SK-N-SH (cell line): ENCODE data around the gene UBA3. TPM values are rescaled to one million over a fixed set of nuclear protein-coding genes. Genes with fewer than 3 reads are reported as not detected.

Source experiments
- CTCF ChIA-PET: fragments of 300-600, 350-600 bp; formaldehyde crosslinking; extraction: SDS; loops from one replicate; lab custom pipeline; 2021; lab: Yijun Ruan, JAX
- POLR2A ChIA-PET: fragments of 350-600 bp; sonication (Branson Sonifier 250); formaldehyde crosslinking; extraction: SDS; loops from one replicate; lab custom pipeline; 2020; ENCODE audit warnings: antibody characterized with exemption, inconsistent platforms; lab: Yijun Ruan, JAX
- DNase-seq: peaks from one replicate; pipeline ENCODE4 v3.0.0; 2012
- H2AFZ ChIP-seq: fragments of 200-600 bp; sonication (generic); 2 replicates; pipeline ENCODE4 v1.8.1; 2016; ENCODE audit warnings: antibody characterized with exemption, mild to moderate bottlenecking, low read depth
- H3F3A ChIP-seq: fragments of 200-600 bp; sonication (generic); replicated peaks from 2 replicates; pipeline ENCODE3; 2016; ENCODE audit warnings: antibody characterized with exemption, mild to moderate bottlenecking; ENCODE audit not compliant: insufficient read depth
- H3K27ac ChIP-seq, 2 experiments: fragments of 200-500 bp in 1 of 2; fragments of 200-600 bp in 1 of 2; sonication (Bioruptor generic) in 1 of 2; sonication (generic), shearing (Covaris generic) in 1 of 2; 2 replicates each; pipeline versions ENCODE4 v1.5.1 to v1.6.1; 2014 to 2016; ENCODE audit warnings: low read depth in 2 of 2, inconsistent platforms in 1 of 2, low read length in 1 of 2, mild to moderate bottlenecking in 1 of 2, mixed read lengths in 1 of 2
- H3K27me3 ChIP-seq: fragments of 200-600 bp; sonication (generic), shearing (Covaris generic); 2 replicates; pipeline ENCODE4 v1.6.1; 2016; ENCODE audit warnings: mixed run types; ENCODE audit not compliant: insufficient read depth
- H3K36me3 ChIP-seq, 2 experiments: fragments of 200-500 bp in 1 of 2; fragments of 200-600 bp in 1 of 2; sonication (Bioruptor generic) in 1 of 2; sonication (generic) in 1 of 2; replicated peaks in 1 of 2; 2 replicates each; pipeline versions ENCODE3 to v1.5.1; 2014 to 2016; ENCODE audit warnings: low read length in 1 of 2, mild to moderate bottlenecking in 1 of 2; ENCODE audit not compliant: insufficient read depth in 2 of 2, control insufficient read depth in 1 of 2
- H3K4me1 ChIP-seq, 2 experiments: fragments of 200-500 bp in 1 of 2; fragments of 200-600 bp in 1 of 2; sonication (Bioruptor generic) in 1 of 2; sonication (generic), shearing (Covaris generic) in 1 of 2; 2 replicates each; pipeline versions ENCODE4 v1.5.1 to v1.6.1; 2014 to 2016; ENCODE audit warnings: low read depth in 1 of 2, low read length in 1 of 2, mixed run types in 1 of 2; ENCODE audit not compliant: insufficient read depth in 2 of 2, control insufficient read depth in 1 of 2
- H3K4me2 ChIP-seq: fragments of 200-600 bp; sonication (generic), shearing (Covaris generic); 2 replicates; pipeline ENCODE4 v1.6.1; 2017; ENCODE audit warnings: mixed run types
- H3K4me3 ChIP-seq, 2 experiments: fragments of 200-500 bp in 1 of 2; fragments of 200-600 bp in 1 of 2; sonication (Bioruptor generic) in 1 of 2; sonication (generic), shearing (Covaris generic) in 1 of 2; 2 replicates each; pipeline versions ENCODE4 v1.5.1 to v1.8.1; 2014 to 2016; ENCODE audit warnings: low read depth in 2 of 2, inconsistent platforms in 1 of 2, low read length in 1 of 2, mild to moderate bottlenecking in 1 of 2, mixed read lengths in 1 of 2, moderate library complexity in 1 of 2
- H3K79me2 ChIP-seq: fragments of 200-600 bp; sonication (generic); 2 replicates; pipeline ENCODE4 v1.8.1; 2017; ENCODE audit warnings: mild to moderate bottlenecking; ENCODE audit not compliant: insufficient read depth
- H3K9ac ChIP-seq: fragments of 200-600 bp; sonication (generic); 2 replicates; pipeline ENCODE4 v1.6.1; 2017; ENCODE audit warnings: mixed run types
- H3K9me2 ChIP-seq: fragments of 200-600 bp; sonication (generic); 2 replicates; pipeline ENCODE4 v1.6.1; 2017; ENCODE audit warnings: mixed run types
- H3K9me3 ChIP-seq: fragments of 200-600 bp; sonication (generic); 2 replicates; pipeline ENCODE4 v1.6.1; 2017; ENCODE audit warnings: mixed run types, mild to moderate bottlenecking, moderate library complexity
- H4K20me1 ChIP-seq: fragments of 200-600 bp; sonication (generic); 2 replicates; pipeline ENCODE4 v1.6.1; 2017; ENCODE audit warnings: mild to moderate bottlenecking, mixed run types; ENCODE audit not compliant: insufficient read depth
- CHD2 ChIP-seq: fragments of 150-350 bp; IDR thresholded peaks from 2 replicates; pipeline ENCODE4 v1.6.1; 2018; ENCODE audit warnings: low read length; ENCODE audit not compliant: partially characterized antibody
- ELF1 ChIP-seq: IDR thresholded peaks from 2 replicates; pipeline ENCODE4 v1.4.0; 2012
- EP300 ChIP-seq, 2 experiments: IDR thresholded peaks; 2 replicates each; pipeline versions ENCODE4 v1.4.0 to v1.6.1; 2012; ENCODE audit warnings: borderline replicate concordance in 1 of 2, low read depth in 1 of 2, low read length in 1 of 2
- GATA2 ChIP-seq: sonication (generic); formaldehyde crosslinking; IDR thresholded peaks from 2 replicates; pipeline ENCODE4 v1.5.0; 2020; ENCODE audit warnings: mild to moderate bottlenecking, missing genetic modification reagents
- MAX ChIP-seq: IDR thresholded peaks from 2 replicates; pipeline ENCODE4 v1.4.0; 2012; ENCODE audit warnings: low read depth
- MEF2A ChIP-seq: IDR thresholded peaks from 2 replicates; pipeline ENCODE4 v1.4.0; 2012; ENCODE audit warnings: low read depth, borderline replicate concordance
- MXI1 ChIP-seq: IDR thresholded peaks from 2 replicates; pipeline ENCODE4 v1.6.1; 2012; ENCODE audit warnings: mild to moderate bottlenecking, low read depth, low read length, improper control_type of control experiment
- NFIC ChIP-seq: IDR thresholded peaks from 2 replicates; pipeline ENCODE4 v1.4.0; 2012; ENCODE audit warnings: borderline replicate concordance
- NRF1 ChIP-seq: IDR thresholded peaks from 2 replicates; pipeline ENCODE4 v1.6.1; 2012; ENCODE audit warnings: low read depth, mild to moderate bottlenecking, low read length
- RAD21 ChIP-seq: IDR thresholded peaks from 2 replicates; pipeline ENCODE4 v1.6.1; 2012; ENCODE audit warnings: mild to moderate bottlenecking, low read length
- TAF1 ChIP-seq: IDR thresholded peaks from 2 replicates; pipeline ENCODE4 v1.6.1; 2012; ENCODE audit warnings: low read depth, mild to moderate bottlenecking, low read length, moderate library complexity, borderline replicate concordance
- TEAD4 ChIP-seq: IDR thresholded peaks from 2 replicates; pipeline ENCODE4 v1.4.0; 2012; ENCODE audit warnings: mild to moderate bottlenecking, borderline replicate concordance; ENCODE audit not compliant: insufficient read depth
- WGBS: methylation state at CpG from one replicate; pipeline ENCODE4 v1.1.6; 2017; ENCODE audit warnings: low lambda C conversion rate; 5-methylcytosine and 5-hydroxymethylcytosine counted together
- polyA plus RNA-seq, 3 experiments: library from polyadenylated mRNA; depleted of rRNA; stranded (reverse); fragments of >200 nt; gene quantifications; 2 replicates each; pipeline ENCODE4 v1.2.3, GENCODE V29; 2012
- TF ChIP-seq, protein P1 (sequence below): IDR thresholded peaks from 2 replicates; pipeline ENCODE4; 2012

The UBA3 gene
- polyA plus RNA-seq, 1 of the 3 experiments (the other 2 are of a cell fraction), result 43.0 TPM

DNA sequence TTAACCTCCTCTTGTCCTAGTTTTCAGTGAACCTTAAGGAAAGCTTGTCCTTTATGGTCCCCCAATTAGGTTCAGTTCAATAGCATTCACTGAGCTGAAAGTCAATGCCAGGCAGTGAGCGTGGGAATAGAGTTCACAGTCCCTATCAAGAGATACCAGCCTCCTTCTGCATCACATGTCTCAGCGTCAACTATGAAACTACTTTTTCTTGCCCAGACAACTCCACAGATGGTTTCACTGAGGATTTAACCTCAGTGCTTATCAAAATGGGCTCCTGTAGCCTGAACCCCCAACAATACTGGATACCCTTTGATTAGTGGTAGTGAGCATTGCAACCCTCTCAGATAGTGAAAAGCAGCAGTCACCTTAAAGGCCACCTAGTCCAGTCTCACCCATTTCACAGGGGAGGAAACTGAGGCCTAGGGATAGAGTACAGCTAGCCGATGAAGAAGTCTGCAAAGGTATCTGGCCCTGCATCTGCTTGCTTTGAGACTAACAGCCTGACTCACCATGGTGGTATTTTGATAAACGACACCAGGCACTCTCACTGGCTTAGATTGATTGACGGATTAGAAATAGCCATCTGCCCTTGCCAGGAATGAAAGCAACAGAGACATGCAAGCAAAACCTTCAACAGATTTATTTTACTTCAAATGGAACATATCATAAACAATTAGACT lies 1.6 kb upstream of the UBA3 start (continued):
- TF ChIP-seq TEAD4 (peak; percentile 56), GATA2 (CRISPR knock-in tag) (peak; percentile 80), NRF1 (no peak), MEF2A (no peak), MAX (no peak), ELF1 (no peak), EP300 (IDR thresholded peaks at IDR 0.05; ENCODE audit: borderline replicate concordance in 1 of 2, low read depth in 1 of 2, low read length in 1 of 2) (peak; percentile 52 to 80; a peak in 3 of 4 replicates), NFIC (peak; percentile 57; the same call in 1 of the 2 replicates), MXI1 (no peak), TAF1 (0 out of 2 replicates have a peak, but pooled peaks have one; percentile 11)
- TF ChIP-seq, protein P1, sequence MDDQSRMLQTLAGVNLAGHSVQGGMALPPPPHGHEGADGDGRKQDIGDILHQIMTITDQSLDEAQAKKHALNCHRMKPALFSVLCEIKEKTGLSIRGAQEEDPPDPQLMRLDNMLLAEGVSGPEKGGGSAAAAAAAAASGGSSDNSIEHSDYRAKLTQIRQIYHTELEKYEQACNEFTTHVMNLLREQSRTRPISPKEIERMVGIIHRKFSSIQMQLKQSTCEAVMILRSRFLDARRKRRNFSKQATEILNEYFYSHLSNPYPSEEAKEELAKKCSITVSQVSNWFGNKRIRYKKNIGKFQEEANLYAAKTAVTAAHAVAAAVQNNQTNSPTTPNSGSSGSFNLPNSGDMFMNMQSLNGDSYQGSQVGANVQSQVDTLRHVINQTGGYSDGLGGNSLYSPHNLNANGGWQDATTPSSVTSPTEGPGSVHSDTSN, result peak; percentile 96

DNA sequence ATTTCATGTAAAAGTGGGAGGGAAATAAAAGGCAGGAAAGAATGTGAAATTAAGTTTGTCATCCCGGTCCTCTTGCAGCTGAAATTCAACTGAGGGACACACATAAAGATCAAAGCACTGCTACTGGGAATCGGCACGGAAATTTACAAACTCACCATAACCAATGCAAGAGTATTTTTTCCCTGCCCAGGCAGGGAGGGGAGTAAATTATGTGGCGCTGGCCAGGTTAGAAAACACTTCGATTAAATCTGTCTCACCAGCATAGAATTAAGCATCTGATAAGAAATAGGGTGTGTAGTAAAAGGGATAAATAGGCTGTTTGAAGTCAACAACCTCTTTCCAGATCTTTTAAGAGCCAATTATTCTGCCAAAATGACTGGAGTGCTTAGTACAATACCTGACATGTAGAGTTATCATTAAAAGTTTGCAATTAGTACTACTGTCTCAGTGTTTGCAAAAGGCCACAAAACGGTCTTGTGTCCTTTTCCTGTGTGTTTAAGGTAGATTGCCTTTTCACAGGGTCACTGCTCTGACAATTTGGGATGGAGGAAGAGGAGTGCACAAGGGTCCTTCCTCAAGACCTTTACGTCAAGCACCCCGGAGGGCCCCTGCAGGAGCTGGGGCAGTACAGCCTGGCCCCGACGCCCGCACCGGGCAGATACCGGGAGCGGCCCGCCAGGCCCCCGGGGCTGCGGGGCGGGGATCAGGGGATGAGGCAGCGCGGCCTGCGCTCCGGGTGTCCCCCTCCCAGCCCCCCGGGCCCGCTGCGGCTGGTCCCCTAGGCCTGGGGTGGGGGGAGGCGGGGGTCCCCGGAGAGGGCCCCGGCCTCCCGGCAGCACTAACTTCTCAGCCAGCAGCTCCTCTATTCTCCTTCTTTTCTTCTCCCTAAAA lies 651 bp downstream of the UBA3 start:
- peak overlapping the region; percentile 89 for H3K9ac ChIP-seq
- H4K20me1 ChIP-seq, result no peaks in the 10 kb centered on the region
- peaks cover 29% of the 10 kb centered on the region for H3F3A ChIP-seq
- H3K27me3 ChIP-seq, result no peaks in the 10 kb centered on the region
- H2AFZ ChIP-seq, result peak overlapping the region; percentile 47; the same call in 1 of the 2 replicates
- TF ChIP-seq RAD21 (no peak), CHD2 (peak; percentile 3)
- DNase-seq, result peak; percentile 76
- peaks cover 31% of the 10 kb centered on the region in 2 experiments for H3K4me1 ChIP-seq
- peaks cover 53% of the 10 kb centered on the region for H3K79me2 ChIP-seq
- POLR2A ChIA-PET, result interaction anchor here (0.6 kb wide), 1 partner anchor 25 kb away, joined by 3 read pairs; no protein-coding TSS in a partner anchor
- no peaks in the 10 kb centered on the region for H3K9me3 ChIP-seq
- peaks cover 6 to 16% of the 10 kb centered on the region in 2 experiments for H3K36me3 ChIP-seq
- CTCF ChIA-PET, result interaction anchor here (1.2 kb wide), 1 partner anchor 28 kb away, joined by 4 read pairs; no protein-coding TSS in a partner anchor
- WGBS, result 4% methylated on average over 8 of the region's 29 CpGs
- H3K27ac ChIP-seq, result peak overlapping the region; percentile 27 to 76; a peak in 3 of 4 replicates
- H3K4me3 ChIP-seq, result peak overlapping the region; percentile 79 to 86
- no peaks in the 10 kb centered on the region for H3K9me2 ChIP-seq
- H3K4me2 ChIP-seq, result peak overlapping the region; percentile 85
